Measurements from ENCODE around the gene DSC1.

DNA sequence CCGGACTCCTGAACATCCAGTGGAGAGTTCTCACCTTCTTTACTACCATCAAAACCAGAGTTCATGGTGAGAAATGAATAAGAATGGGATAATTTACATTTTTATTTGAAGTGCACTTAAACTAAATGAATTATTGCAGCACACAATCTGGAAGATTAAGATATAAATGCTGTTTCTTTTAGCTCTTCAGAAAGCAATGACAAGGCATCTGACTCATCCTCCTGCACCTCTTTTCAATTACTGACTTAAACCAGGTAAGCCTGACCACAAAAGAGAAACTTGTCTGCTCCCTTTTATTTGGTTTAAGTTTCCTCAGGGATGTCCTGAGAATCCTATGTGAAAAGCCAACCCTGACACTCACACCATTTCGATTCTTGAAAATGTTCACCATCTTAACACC, 59.7 kb downstream of the DSC1 start:
- TF ChIP-seq, protein P1, sequence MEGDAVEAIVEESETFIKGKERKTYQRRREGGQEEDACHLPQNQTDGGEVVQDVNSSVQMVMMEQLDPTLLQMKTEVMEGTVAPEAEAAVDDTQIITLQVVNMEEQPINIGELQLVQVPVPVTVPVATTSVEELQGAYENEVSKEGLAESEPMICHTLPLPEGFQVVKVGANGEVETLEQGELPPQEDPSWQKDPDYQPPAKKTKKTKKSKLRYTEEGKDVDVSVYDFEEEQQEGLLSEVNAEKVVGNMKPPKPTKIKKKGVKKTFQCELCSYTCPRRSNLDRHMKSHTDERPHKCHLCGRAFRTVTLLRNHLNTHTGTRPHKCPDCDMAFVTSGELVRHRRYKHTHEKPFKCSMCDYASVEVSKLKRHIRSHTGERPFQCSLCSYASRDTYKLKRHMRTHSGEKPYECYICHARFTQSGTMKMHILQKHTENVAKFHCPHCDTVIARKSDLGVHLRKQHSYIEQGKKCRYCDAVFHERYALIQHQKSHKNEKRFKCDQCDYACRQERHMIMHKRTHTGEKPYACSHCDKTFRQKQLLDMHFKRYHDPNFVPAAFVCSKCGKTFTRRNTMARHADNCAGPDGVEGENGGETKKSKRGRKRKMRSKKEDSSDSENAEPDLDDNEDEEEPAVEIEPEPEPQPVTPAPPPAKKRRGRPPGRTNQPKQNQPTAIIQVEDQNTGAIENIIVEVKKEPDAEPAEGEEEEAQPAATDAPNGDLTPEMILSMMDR (IDR thresholded peaks at IDR 0.05; ENCODE audit: low read depth, low read length) = no peak
- TF ChIP-seq EZH2phosphoT487 (IDR thresholded peaks at IDR 0.05; ENCODE audit: low read depth) = no peak

Data from OCI-LY3 (cell line).